ENCODE results near the gene TRAK1. TPM values are rescaled to one million over a fixed set of nuclear protein-coding genes. Genes with fewer than 3 reads are reported as not detected.

Gene TRAK1
- total RNA-seq, 4 donors from 2014 or later, result 14.3 to 37.5 (median 21.4) TPM

DNA sequence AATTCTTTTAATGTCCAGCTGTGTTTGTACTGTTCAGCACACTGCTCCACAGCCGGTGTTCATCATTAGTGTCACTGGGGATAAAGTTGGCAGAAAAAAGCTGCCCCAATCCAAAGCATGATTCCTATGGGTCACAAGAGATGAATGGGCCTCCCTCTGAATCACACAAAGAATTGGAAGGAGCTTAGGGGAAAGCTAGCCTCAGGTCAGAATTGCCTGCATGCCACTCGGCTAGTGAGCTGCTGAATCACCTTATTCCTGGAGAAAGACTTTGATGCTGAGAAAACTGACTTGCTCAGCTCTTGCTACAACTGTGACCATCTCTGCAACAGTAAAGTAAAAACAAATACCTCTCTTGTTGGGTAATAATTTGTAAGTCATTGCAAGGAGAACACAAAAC lies 171.4 kb downstream of the TRAK1 start:
- H3K27me3 ChIP-seq, result peaks cover 0 to 30% of the 10 kb centered on the region in 2 donors
- TF ChIP-seq, protein P1, sequence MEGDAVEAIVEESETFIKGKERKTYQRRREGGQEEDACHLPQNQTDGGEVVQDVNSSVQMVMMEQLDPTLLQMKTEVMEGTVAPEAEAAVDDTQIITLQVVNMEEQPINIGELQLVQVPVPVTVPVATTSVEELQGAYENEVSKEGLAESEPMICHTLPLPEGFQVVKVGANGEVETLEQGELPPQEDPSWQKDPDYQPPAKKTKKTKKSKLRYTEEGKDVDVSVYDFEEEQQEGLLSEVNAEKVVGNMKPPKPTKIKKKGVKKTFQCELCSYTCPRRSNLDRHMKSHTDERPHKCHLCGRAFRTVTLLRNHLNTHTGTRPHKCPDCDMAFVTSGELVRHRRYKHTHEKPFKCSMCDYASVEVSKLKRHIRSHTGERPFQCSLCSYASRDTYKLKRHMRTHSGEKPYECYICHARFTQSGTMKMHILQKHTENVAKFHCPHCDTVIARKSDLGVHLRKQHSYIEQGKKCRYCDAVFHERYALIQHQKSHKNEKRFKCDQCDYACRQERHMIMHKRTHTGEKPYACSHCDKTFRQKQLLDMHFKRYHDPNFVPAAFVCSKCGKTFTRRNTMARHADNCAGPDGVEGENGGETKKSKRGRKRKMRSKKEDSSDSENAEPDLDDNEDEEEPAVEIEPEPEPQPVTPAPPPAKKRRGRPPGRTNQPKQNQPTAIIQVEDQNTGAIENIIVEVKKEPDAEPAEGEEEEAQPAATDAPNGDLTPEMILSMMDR (IDR thresholded peaks at IDR 0.05), result no peak
- TF ChIP-seq POLR2A (IDR thresholded peaks at IDR 0.05), result no peak

DNA sequence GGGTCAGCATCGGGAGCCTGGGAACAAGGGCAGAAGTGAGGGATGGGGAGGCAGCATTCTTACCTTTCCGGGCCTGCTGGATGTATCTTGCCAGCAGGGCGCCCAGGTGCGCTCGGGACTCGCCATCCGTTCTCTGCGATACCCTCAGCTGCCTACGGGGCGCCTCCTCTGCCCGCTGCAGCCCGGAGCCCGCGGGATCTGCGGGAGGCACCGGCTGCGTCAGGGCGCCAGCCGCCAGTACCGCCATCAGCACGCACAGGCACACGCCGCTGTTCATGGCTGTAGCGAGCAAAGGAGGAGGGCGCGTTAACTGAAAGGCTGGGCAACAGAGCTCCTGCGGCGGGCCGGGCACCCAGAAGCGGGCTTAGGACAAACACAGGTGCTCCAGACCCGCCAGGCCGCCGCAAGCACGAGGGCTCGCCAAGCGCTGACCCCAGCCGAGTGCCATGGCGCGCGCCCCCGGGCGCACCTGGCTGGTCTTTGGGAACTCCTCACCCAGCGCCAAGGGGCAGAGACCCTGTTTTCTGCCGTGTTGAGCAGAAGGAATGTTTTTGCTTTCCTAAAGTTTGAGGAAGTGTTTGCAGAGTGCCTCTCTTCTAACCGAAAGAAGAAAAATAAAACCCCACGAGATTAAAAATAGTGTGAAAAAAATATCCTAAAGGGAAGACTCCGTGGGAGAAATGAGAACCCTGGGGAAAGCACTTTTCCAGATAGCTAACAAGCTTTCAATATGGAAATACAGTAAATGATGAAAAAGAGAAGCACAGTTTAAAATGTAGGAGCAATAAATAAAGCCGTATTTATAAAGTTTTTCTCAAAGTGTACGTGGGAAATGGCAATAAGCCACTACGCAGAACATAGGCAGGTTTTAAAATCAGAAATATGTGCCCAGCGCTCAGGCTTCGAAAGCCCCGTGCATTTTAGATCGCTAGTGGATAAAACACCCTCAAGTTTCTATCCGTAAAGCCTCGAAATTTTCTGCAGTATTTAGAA lies 172.5 kb downstream of the TRAK1 start:
- H3K9me3 ChIP-seq, result no peaks in the 10 kb centered on the region
- H3K27ac ChIP-seq, result no peak overlapping the region
- intact Hi-C loops (cut with DNase I; ENCODE audit: low total_unique reads), result no loop called here
- peaks cover 0 to 30% of the 10 kb centered on the region in 2 donors for H3K27me3 ChIP-seq
- peaks cover 0 to 12% of the 10 kb centered on the region in 2 donors for H3K4me1 ChIP-seq
- no peak for TF ChIP-seq POLR2A (IDR thresholded peaks at IDR 0.05)
- TF ChIP-seq, protein P1 (IDR thresholded peaks at IDR 0.05), result no peak
- no peak for DNase-seq
- no peaks in the 10 kb centered on the region for H3K36me3 ChIP-seq
- H3K4me3 ChIP-seq, result no peak overlapping the region

More for the DNA sequence above, 171.4 kb downstream of the TRAK1 start:
- peaks cover 0 to 12% of the 10 kb centered on the region in 2 donors for H3K4me1 ChIP-seq
- no peak overlapping the region for H3K27ac ChIP-seq
- DNase-seq, result no peak
- intact Hi-C loops (cut with DNase I; ENCODE audit: low total_unique reads), result no loop called here
- H3K9me3 ChIP-seq, result no peaks in the 10 kb centered on the region
- H3K4me3 ChIP-seq, result no peak overlapping the region
- no peaks in the 10 kb centered on the region for H3K36me3 ChIP-seq

DNA sequence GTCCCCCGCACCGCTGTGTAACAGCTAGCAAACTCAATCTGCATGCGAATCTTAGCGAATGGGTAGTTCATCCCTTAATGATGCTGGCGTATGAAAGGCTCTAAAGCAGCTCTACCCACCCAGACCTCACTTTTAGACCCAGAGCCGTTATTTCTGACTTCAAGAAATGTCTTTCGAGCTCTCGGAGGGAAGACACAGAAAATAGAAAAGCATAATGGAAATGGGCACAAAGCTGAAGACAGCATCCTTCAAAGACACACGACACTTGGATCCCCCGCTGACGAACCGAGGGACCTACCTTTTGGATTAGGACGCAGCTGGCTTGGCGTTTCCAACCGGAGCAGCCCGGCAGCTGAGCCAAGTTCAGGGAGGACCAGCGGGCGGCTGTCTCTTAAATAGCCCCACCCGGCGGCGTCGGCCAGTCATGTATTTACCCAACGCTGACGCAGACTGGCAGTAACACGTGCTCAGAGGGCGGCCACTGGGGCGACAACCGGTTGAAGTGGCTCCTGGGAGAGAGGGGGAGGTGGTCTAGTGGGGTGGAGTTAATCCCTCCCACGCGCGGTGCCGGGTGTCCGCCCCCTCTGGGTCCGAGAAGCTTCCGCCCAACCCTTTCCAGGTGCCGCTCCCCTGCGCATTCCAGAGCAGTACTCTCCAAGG lies 173.4 kb downstream of the TRAK1 start:
- DNase-seq, result no peak
- intact Hi-C loops (cut with DNase I; ENCODE audit: low total_unique reads), result no loop called here
- H3K27me3 ChIP-seq, result peaks cover 0 to 30% of the 10 kb centered on the region in 2 donors
- H3K36me3 ChIP-seq, result no peaks in the 10 kb centered on the region
- no peak overlapping the region for H3K27ac ChIP-seq
- H3K9me3 ChIP-seq, result no peaks in the 10 kb centered on the region
- TF ChIP-seq, protein P1 (IDR thresholded peaks at IDR 0.05), result no peak
- no peak for TF ChIP-seq POLR2A (IDR thresholded peaks at IDR 0.05)
- H3K4me3 ChIP-seq, result no peak overlapping the region
- H3K4me1 ChIP-seq, result peaks cover 0 to 12% of the 10 kb centered on the region in 2 donors

DNA sequence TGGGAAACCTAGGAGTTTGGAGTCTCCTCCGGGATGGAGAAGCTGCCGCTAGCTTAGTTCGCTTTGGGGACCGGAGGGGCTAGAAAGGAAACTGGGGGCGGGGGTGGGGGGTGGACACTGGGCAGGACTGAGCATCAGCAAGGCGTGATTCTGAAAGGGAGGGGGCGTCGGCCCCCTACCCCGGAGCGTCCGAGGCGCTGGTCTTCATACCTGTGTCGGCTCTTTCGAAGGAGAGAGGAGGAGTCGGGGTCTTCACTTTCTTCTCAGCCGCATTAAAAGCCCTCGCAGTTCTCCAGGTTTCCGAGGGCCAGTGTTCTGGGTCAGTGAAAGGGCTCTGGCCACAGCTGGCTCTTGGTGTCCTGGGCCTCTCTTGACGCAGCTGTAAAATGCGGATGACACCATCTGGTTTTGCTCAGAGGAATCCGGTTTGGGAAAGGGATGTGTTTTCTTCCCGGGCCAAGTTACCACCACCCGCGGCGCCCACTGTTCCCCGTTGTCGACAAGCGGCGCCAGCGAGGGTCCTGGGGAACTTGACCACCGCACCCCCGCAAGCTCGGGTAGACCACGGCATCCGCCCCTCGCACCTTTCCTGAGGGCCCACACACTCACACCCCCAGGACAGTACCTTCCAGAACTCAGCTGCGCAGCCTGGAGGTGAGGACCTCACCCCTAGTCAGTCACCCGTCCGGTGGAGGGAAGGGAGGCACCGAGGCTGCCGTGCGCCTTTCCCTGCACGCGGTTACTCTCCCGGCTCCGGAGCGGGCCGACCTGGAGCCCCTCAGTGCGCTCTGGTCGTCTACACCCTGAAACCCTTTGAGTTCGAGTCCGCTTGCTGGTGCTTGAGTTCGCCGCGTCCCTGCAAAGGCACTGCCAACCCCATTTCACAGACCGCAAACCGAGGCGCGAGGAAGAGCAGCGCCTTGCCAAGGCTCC lies 174.2 kb downstream of the TRAK1 start:
- Histone ChIP-seq H3K9me3 (no peaks in the 10 kb centered on the region), H3K36me3 (no peaks in the 10 kb centered on the region), H3K4me3 (no peak overlapping the region), H3K27me3 (peaks cover 0 to 30% of the 10 kb centered on the region in 2 donors), H3K4me1 (peaks cover 0 to 12% of the 10 kb centered on the region in 2 donors), H3K27ac (no peak overlapping the region)
- DNase-seq, result no peak
- TF ChIP-seq, protein P1 (IDR thresholded peaks at IDR 0.05), result no peak
- no peak for TF ChIP-seq POLR2A (IDR thresholded peaks at IDR 0.05)
- intact Hi-C loops (cut with DNase I; ENCODE audit: low total_unique reads), result no loop called here
